GM21390 (cell line): ENCODE measurements around the gene ZBTB25.
A peak's percentile ranks its signal among the peaks of the same experiment; 100 is the strongest.

Experiments
- ATAC-seq: cut with Tn5 transposase; IDR thresholded peaks from one replicate; pipeline ENCODE4 v1.9.1; 2021; ENCODE audit not compliant: unreplicated experiment

Gene ZBTB25

GRCh38 chr14:64478634-64479250 lies 24.9 kb downstream of the ZBTB25 start:
- ATAC-seq: no peak

- no peak for ATAC-seq
Measured at GRCh38 chr14:64476438-64476837, 27.2 kb downstream of the ZBTB25 start.

- ATAC-seq: no peak
Measured at GRCh38 chr14:64475585-64476273, 27.9 kb downstream of the ZBTB25 start.

GRCh38 chr14:64474698-64475097 lies 28.9 kb downstream of the ZBTB25 start:
- ATAC-seq: no peak

- ATAC-seq: no peak
Measured at GRCh38 chr14:64474041-64474440, 29.6 kb downstream of the ZBTB25 start.

- no peak for ATAC-seq
Measured at GRCh38 chr14:64468451-64468850, 35.2 kb downstream of the ZBTB25 start.

- ATAC-seq: no peak
Measured at GRCh38 chr14:64467566-64467965, 36.1 kb downstream of the ZBTB25 start.

- ATAC-seq: no peak
Measured at GRCh38 chr14:64467101-64467500, 36.5 kb downstream of the ZBTB25 start.

GRCh38 chr14:64465831-64466554 lies 37.6 kb downstream of the ZBTB25 start:
- no peak for ATAC-seq

- ATAC-seq: peak; percentile 71
Measured at GRCh38 chr14:64465191-64465822, 38.3 kb downstream of the ZBTB25 start, which contains the start of gene AKAP5. Gene AKAP5 (plus strand): TSS chr14:64465499. CDS start chr14:64468395, 2,896 bp downstream.

GRCh38 chr14:64464651-64465050 lies 39.0 kb downstream of the ZBTB25 start:
- no peak for ATAC-seq

- no peak for ATAC-seq
Measured at GRCh38 chr14:64463873-64464272, 39.8 kb downstream of the ZBTB25 start.

GRCh38 chr14:64463195-64463594 lies 40.4 kb downstream of the ZBTB25 start:
- ATAC-seq: no peak

- ATAC-seq: no peak
Measured at GRCh38 chr14:64461221-64461620, 42.4 kb downstream of the ZBTB25 start.

GRCh38 chr14:64459405-64460136 lies 44.1 kb downstream of the ZBTB25 start:
- ATAC-seq: no peak

GRCh38 chr14:64454671-64455070 lies 49.0 kb downstream of the ZBTB25 start:
- no peak for ATAC-seq

- ATAC-seq: no peak
Measured at GRCh38 chr14:64450255-64450654, 53.4 kb downstream of the ZBTB25 start.

GRCh38 chr14:64447876-64448670 lies 55.6 kb downstream of the ZBTB25 start:
- ATAC-seq: no peak

- peak; percentile 95 for ATAC-seq
Measured at GRCh38 chr14:64444984-64445845, 58.4 kb downstream of the ZBTB25 start.
